ENCODE data around the gene SPIN1. TPM values are rescaled to one million over a fixed set of nuclear protein-coding genes. Genes with fewer than 3 reads are reported as not detected.

SPIN1 gene
- total RNA-seq (2022; extraction: Qiagen RNA extraction) = 34.8 to 48.9 TPM (median 46.3 TPM) in 5 replicates

GRCh38 chr9:88388203-88388885 is at the start of gene SPIN1:
Gene SPIN1, plus strand, starts transcription at chr9:88388444. Its CDS starts 38,096 bp downstream, at chr9:88426540.

Other genes starting within 250 kb of the SPIN1 start
- gene SPATA31C2, start 250.0 kb upstream of the SPIN1 start, total RNA-seq (2022; extraction: Qiagen RNA extraction) = not detected in 5 replicates
- 0.52 to 0.88 TPM (median 0.71 TPM) in 5 replicates for gene NXNL2, start 146.7 kb downstream of the SPIN1 start, total RNA-seq (2022; extraction: Qiagen RNA extraction)